Keratinocyte (primary cell): ENCODE results near the gene CMSS1.

Experiments
- CTCF ChIP-seq, 3 experiments: IDR thresholded peaks in 1 of 3; conservative IDR thresholded peaks in 1 of 3; optimal IDR thresholded peaks in 1 of 3; 2 replicates in 2 of 3; 3 replicates in 1 of 3; pipeline versions ENCODE3 to v1.5.1; 2011; ENCODE audit warnings: low read length in 3 of 3, mild to moderate bottlenecking in 3 of 3, moderate library complexity in 2 of 3, control low read depth in 1 of 3, inconsistent platforms in 1 of 3; ENCODE audit not compliant: insufficient read depth in 2 of 3; ENCODE audit errors: extremely low read depth in 1 of 3
- EZH2 ChIP-seq: IDR thresholded peaks from one replicate; pipeline ENCODE4 v1.6.1; 2012; ENCODE audit warnings: inconsistent platforms, mild to moderate bottlenecking, low read length, moderate library complexity

- TF ChIP-seq CTCF (optimal IDR thresholded peaks at IDR 0.05 in 1 of 3, IDR thresholded peaks at IDR 0.05 in 1 of 3, conservative IDR thresholded peaks at IDR 0.05 in 1 of 3; ENCODE audit: extremely low read depth in 1 of 3, insufficient read depth in 2 of 3, low read length in 3 of 3) (no peak), EZH2 (no peak)
Measured at GRCh38 chr3:99915906-99916432, 98.3 kb downstream of the CMSS1 start.
